ENCODE measurements around the gene CDNF. TPM values are rescaled to one million over a fixed set of nuclear protein-coding genes. Genes with fewer than 3 reads are reported as not detected.

Gene CDNF
- polyA plus RNA-seq, 1 experiment: 1.7 TPM

- ChIA-PET POLR2A (no interaction called here), CTCF (no interaction called here)
- DNase-seq (ENCODE audit: low read depth, low spot score): no peak
- no peak for TF ChIP-seq CTCF (IDR thresholded peaks at IDR 0.05; ENCODE audit: low read depth, low read length)
- no peak overlapping the region for H3K27ac ChIP-seq (ENCODE audit: low read depth, low read length)
- H3K4me3 ChIP-seq (ENCODE audit: low read depth, low read length): no peak overlapping the region
- H3K9me3 ChIP-seq (ENCODE audit: control insufficient read depth, insufficient read depth, low read length): peaks cover 7% of the 10 kb centered on the region; the same call in 1 of the 2 replicates
- no peaks in the 10 kb centered on the region for H3K27me3 ChIP-seq (ENCODE audit: control insufficient read depth, insufficient read depth, low read length)
Observed at GRCh38 chr10:14840178-14840577, 2.3 kb upstream of the CDNF start.

DNA sequence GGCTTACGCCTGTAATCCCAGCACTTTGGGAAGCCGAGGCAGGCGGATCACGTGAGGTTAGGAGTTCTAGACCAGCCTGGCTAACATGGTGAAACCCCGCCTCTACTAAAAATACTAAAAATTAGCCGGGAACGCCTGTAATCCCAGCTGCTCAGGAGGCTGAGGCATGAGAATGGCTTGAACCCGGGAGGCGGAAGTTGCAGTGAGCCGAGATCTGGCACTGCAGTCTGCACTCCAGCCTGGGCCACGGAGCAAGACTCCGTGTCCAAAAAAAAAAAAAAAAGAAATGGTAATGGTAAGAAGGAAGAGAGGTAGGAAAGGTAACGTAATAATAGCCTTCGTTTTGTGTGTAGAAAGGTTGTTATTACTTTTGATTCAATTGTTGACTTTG is 1.5 kb upstream of the CDNF start:
- Histone ChIP-seq H3K27ac (ENCODE audit: low read depth, low read length) (no peak overlapping the region), H3K9me3 (ENCODE audit: control insufficient read depth, insufficient read depth, low read length) (peaks cover 7% of the 10 kb centered on the region; the same call in 1 of the 2 replicates), H3K27me3 (ENCODE audit: control insufficient read depth, insufficient read depth, low read length) (no peaks in the 10 kb centered on the region), H3K4me3 (ENCODE audit: low read depth, low read length) (peak overlapping the region; percentile 93)
- CTCF ChIA-PET: no interaction called here
- DNase-seq (ENCODE audit: low read depth, low spot score): no peak
- TF ChIP-seq CTCF (IDR thresholded peaks at IDR 0.05; ENCODE audit: low read depth, low read length): no peak
- POLR2A ChIA-PET: interaction anchor here (1.2 to 2.8 kb wide), 2 partner anchors 39 to 285 kb away, joined by 3 to 23 read pairs; partner anchors contain the start of gene SUV39H2

DNA sequence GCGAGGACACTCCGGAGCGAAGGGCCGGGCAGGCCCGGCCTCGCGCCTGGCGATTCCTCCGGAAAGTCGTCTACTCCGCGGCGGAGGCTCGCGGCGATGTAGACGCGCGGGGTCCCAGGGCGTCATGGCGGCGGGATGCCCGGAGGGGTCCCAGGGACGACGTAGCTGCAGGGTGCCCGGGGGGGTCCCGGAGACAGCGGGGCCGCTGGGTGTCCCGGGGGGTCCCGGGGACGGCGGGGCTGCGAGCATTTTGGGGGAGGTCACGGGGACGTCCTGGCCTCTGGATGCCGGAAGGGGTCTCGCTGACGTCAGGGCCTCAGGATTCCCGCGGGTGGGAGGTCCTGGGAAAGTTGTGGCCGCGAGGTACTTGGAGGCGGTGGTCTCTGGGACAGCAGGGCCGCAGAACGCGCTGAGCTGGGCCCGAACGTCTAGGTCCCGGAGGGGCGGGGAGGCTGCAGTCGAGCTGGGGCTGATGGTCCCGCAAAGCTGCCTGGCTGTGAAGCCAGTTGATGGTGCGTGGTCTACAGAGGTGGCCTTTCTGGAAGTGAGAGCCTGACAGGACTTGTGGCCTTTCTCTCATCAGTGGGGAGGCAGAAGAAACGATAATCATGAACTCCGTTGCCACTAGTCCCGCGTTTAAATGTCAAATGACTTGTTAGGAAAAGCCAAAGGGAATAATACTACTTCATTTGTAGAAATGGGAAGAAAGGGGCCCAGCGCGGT is 906 bp upstream of the CDNF start:
- H3K27me3 ChIP-seq (ENCODE audit: control insufficient read depth, insufficient read depth, low read length): no peaks in the 10 kb centered on the region
- H3K9me3 ChIP-seq (ENCODE audit: control insufficient read depth, insufficient read depth, low read length): peaks cover 7% of the 10 kb centered on the region; the same call in 1 of the 2 replicates
- CTCF ChIA-PET: interaction anchor here (0.9 to 3.8 kb wide), 3 partner anchors 15 to 385 kb away, joined by 3 to 22 read pairs (median 4); no protein-coding TSS in a partner anchor
- POLR2A ChIA-PET: interaction anchor here (0.8 to 2.8 kb wide), 7 partner anchors 9 to 653 kb away, joined by 3 to 23 read pairs (median 4); partner anchors contain the start of gene SUV39H2
- peak overlapping the region; percentile 68 for H3K27ac ChIP-seq (ENCODE audit: low read depth, low read length)
- TF ChIP-seq CTCF (IDR thresholded peaks at IDR 0.05; ENCODE audit: low read depth, low read length): no peak
- peak overlapping the region; percentile 93 for H3K4me3 ChIP-seq (ENCODE audit: low read depth, low read length)
- no peak for DNase-seq (ENCODE audit: low read depth, low spot score)

DNA sequence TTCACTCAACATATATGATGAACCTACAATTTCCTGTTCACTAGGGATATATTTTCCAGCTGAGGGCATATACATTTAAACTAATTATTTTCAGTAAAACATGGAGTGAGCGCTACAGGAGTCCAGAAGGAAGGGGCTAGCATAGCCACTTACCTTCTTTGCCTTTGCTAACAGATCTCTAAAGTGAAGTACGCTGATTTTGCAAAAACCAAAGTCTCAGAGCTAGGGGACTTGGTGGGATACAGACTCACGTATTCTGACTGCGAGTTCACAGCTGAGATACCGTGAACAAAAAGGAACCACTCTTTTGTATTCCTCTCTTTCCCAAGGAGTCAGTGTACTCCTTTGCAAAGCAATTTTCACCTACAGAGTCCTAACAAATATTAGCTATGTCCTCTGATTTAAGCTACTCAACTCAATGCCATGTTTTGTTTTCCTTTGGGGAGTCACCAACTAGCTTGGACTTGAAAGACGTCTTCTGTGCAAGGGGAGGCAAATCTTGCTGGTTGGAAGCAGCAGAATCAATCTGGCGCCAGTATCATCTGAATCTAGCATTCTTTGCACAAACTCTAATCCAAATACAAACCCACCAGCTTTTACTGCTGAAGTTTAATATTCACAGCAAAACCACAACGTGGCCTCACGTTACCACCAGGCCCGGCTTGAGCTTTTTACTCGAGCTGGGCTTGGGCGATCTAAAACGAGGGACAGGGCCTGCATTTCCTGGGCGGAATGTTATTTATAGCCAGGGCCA is 657 bp downstream of the CDNF start:
- no peaks in the 10 kb centered on the region for H3K27me3 ChIP-seq (ENCODE audit: control insufficient read depth, insufficient read depth, low read length)
- CTCF ChIA-PET: interaction anchor here (1.0 to 3.8 kb wide), 4 partner anchors 14 to 338 kb away, joined by 3 to 22 read pairs (median 6); no protein-coding TSS in a partner anchor
- DNase-seq (ENCODE audit: low read depth, low spot score): peak; percentile 23
- peak overlapping the region; percentile 82 for H3K4me3 ChIP-seq (ENCODE audit: low read depth, low read length)
- peaks cover 7% of the 10 kb centered on the region; the same call in 1 of the 2 replicates for H3K9me3 ChIP-seq (ENCODE audit: control insufficient read depth, insufficient read depth, low read length)
- 0 out of 2 replicates have a peak, but pooled peaks have one; percentile 5 for TF ChIP-seq CTCF (IDR thresholded peaks at IDR 0.05; ENCODE audit: low read depth, low read length)
- H3K27ac ChIP-seq (ENCODE audit: low read depth, low read length): peak overlapping the region; percentile 87
- POLR2A ChIA-PET: interaction anchor here (0.5 to 2.8 kb wide), 5 partner anchors 41 to 733 kb away, joined by 3 to 23 read pairs (median 9); partner anchors contain the start of gene SUV39H2
